ENCODE data around the gene OGN.

DNA sequence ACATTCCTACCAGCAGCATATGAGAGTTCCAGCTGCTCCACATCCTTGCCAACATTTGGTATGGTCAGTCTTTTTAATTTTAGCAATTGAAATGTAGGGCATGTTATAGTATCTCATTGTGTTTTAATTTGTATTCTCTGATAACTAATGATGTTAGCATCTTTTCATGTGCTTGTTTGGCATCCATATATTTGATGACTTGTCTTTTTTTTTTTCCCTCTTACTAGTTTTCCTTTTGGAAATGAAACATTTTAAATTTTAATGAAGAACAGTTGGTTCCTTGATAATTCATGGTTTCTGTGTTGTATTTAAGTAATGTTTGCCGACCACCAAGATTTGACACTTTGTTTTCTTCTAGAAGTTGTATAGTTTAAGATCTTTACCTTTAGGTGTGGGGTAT is 8.8 kb downstream of the OGN start:
- TF ChIP-seq, protein P1, sequence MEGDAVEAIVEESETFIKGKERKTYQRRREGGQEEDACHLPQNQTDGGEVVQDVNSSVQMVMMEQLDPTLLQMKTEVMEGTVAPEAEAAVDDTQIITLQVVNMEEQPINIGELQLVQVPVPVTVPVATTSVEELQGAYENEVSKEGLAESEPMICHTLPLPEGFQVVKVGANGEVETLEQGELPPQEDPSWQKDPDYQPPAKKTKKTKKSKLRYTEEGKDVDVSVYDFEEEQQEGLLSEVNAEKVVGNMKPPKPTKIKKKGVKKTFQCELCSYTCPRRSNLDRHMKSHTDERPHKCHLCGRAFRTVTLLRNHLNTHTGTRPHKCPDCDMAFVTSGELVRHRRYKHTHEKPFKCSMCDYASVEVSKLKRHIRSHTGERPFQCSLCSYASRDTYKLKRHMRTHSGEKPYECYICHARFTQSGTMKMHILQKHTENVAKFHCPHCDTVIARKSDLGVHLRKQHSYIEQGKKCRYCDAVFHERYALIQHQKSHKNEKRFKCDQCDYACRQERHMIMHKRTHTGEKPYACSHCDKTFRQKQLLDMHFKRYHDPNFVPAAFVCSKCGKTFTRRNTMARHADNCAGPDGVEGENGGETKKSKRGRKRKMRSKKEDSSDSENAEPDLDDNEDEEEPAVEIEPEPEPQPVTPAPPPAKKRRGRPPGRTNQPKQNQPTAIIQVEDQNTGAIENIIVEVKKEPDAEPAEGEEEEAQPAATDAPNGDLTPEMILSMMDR (tag by site-specific recombination; IDR thresholded peaks at IDR 0.05), result no peak
- no peak for TF ChIP-seq ZNF549 (tag by site-specific recombination; IDR thresholded peaks at IDR 0.05)

All from HEK293 (cell line).